Measurements from ENCODE around the gene GULP1.
"Not testable (repeated sequence)": the region's sequence is repeated elsewhere in the genome, so short reads cannot be mapped to it uniquely, and the experiment has no call there.

GRCh38 chr2:188298937-188299371 lies 7.3 kb downstream of the GULP1 start:
- TF ChIP-seq CTCF (IDR thresholded peaks at IDR 0.05; ENCODE audit: insufficient read depth, low read depth, low read length); EZH2 (IDR thresholded peaks at IDR 0.05; ENCODE audit: insufficient read depth, low read length): not testable (repeated sequence)

Data from astrocyte (in vitro differentiated cells and primary cell).